ENCODE results near the gene MRPL38.

The MRPL38 gene

GRCh38 chr17:75904749-75905521 is at the start of gene MRPL38:
Gene MRPL38, minus strand, starts transcription at chr17:75904884. Its CDS starts 9 bp downstream, at chr17:75904875.
- peak; percentile 98 for DNase-seq

- no peak for DNase-seq
Observed at GRCh38 chr17:75950855-75951554, 46.3 kb upstream of the MRPL38 start.

- DNase-seq: no peak
Observed at GRCh38 chr17:75950421-75950820, 45.7 kb upstream of the MRPL38 start.

GRCh38 chr17:75945211-75945610 is 40.5 kb upstream of the MRPL38 start:
- DNase-seq: no peak

- DNase-seq: no peak
Observed at GRCh38 chr17:75943491-75943890, 38.8 kb upstream of the MRPL38 start.

GRCh38 chr17:75942473-75942872 is 37.8 kb upstream of the MRPL38 start:
- no peak for DNase-seq

GRCh38 chr17:75941442-75941819 is 36.7 kb upstream of the MRPL38 start:
- DNase-seq: no peak

- peak; percentile 74 for DNase-seq
Observed at GRCh38 chr17:75940727-75941441, 36.2 kb upstream of the MRPL38 start, which contains the start of gene FBF1. Gene FBF1, minus strand, starts transcription at chr17:75941042. Its CDS starts 2,893 bp downstream, at chr17:75938149.

- no peak for DNase-seq
Observed at GRCh38 chr17:75937652-75938051, 33.0 kb upstream of the MRPL38 start.

GRCh38 chr17:75933808-75934207 is 29.1 kb upstream of the MRPL38 start:
- no peak for DNase-seq

- no peak for DNase-seq
Observed at GRCh38 chr17:75932852-75933251, 28.2 kb upstream of the MRPL38 start.

GRCh38 chr17:75931062-75931461 is 26.4 kb upstream of the MRPL38 start:
- no peak for DNase-seq

- DNase-seq: no peak
Observed at GRCh38 chr17:75927286-75927922, 22.7 kb upstream of the MRPL38 start.

GRCh38 chr17:75926456-75926855 is 21.8 kb upstream of the MRPL38 start:
- no peak for DNase-seq

- no peak for DNase-seq
Observed at GRCh38 chr17:75925912-75926311, 21.2 kb upstream of the MRPL38 start.

- DNase-seq: no peak
Observed at GRCh38 chr17:75925103-75925502, 20.4 kb upstream of the MRPL38 start.

GRCh38 chr17:75922963-75923874 is 18.5 kb upstream of the MRPL38 start:
- no peak for DNase-seq

GRCh38 chr17:75922173-75922961 is 17.7 kb upstream of the MRPL38 start:
- no peak for DNase-seq

- no peak for DNase-seq
Observed at GRCh38 chr17:75921596-75921995, 16.9 kb upstream of the MRPL38 start.

GRCh38 chr17:75920045-75920560 is 15.4 kb upstream of the MRPL38 start:
- DNase-seq: no peak

- no peak for DNase-seq
Observed at GRCh38 chr17:75919611-75920010, 14.9 kb upstream of the MRPL38 start.
